ENCODE results near the gene CLIP3.

The CLIP3 gene

GRCh38 chr19:35978832-35979365 is 53.8 kb downstream of the CLIP3 start:
- no peak for DNase-seq (ENCODE audit: low read depth in 1 of 2, low spot score in 1 of 2)
- TF ChIP-seq, protein P1, sequence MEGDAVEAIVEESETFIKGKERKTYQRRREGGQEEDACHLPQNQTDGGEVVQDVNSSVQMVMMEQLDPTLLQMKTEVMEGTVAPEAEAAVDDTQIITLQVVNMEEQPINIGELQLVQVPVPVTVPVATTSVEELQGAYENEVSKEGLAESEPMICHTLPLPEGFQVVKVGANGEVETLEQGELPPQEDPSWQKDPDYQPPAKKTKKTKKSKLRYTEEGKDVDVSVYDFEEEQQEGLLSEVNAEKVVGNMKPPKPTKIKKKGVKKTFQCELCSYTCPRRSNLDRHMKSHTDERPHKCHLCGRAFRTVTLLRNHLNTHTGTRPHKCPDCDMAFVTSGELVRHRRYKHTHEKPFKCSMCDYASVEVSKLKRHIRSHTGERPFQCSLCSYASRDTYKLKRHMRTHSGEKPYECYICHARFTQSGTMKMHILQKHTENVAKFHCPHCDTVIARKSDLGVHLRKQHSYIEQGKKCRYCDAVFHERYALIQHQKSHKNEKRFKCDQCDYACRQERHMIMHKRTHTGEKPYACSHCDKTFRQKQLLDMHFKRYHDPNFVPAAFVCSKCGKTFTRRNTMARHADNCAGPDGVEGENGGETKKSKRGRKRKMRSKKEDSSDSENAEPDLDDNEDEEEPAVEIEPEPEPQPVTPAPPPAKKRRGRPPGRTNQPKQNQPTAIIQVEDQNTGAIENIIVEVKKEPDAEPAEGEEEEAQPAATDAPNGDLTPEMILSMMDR (IDR thresholded peaks at IDR 0.05; ENCODE audit: insufficient read depth, low read length): no peak
- TF ChIP-seq, protein P2, sequence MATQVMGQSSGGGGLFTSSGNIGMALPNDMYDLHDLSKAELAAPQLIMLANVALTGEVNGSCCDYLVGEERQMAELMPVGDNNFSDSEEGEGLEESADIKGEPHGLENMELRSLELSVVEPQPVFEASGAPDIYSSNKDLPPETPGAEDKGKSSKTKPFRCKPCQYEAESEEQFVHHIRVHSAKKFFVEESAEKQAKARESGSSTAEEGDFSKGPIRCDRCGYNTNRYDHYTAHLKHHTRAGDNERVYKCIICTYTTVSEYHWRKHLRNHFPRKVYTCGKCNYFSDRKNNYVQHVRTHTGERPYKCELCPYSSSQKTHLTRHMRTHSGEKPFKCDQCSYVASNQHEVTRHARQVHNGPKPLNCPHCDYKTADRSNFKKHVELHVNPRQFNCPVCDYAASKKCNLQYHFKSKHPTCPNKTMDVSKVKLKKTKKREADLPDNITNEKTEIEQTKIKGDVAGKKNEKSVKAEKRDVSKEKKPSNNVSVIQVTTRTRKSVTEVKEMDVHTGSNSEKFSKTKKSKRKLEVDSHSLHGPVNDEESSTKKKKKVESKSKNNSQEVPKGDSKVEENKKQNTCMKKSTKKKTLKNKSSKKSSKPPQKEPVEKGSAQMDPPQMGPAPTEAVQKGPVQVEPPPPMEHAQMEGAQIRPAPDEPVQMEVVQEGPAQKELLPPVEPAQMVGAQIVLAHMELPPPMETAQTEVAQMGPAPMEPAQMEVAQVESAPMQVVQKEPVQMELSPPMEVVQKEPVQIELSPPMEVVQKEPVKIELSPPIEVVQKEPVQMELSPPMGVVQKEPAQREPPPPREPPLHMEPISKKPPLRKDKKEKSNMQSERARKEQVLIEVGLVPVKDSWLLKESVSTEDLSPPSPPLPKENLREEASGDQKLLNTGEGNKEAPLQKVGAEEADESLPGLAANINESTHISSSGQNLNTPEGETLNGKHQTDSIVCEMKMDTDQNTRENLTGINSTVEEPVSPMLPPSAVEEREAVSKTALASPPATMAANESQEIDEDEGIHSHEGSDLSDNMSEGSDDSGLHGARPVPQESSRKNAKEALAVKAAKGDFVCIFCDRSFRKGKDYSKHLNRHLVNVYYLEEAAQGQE (IDR thresholded peaks at IDR 0.05; ENCODE audit: insufficient replicate concordance, low read depth): no peak
- TF ChIP-seq SPI1 (IDR thresholded peaks at IDR 0.05; ENCODE audit: borderline replicate concordance, low read depth): no peak
- H3K4me3 ChIP-seq (replicated peaks; ENCODE audit: insufficient read depth, low read length): no peak overlapping the region
- H3K27me3 ChIP-seq (ENCODE audit: insufficient read depth, poor library complexity, severe bottlenecking): no peaks in the 10 kb centered on the region
- H3K27ac ChIP-seq (replicated peaks): no peak overlapping the region

- Histone ChIP-seq H3K27me3 (ENCODE audit: insufficient read depth, poor library complexity, severe bottlenecking) (no peaks in the 10 kb centered on the region), H3K27ac (replicated peaks) (no peak overlapping the region), H3K4me3 (replicated peaks; ENCODE audit: insufficient read depth, low read length) (no peak overlapping the region)
- no peak for DNase-seq (ENCODE audit: low read depth in 1 of 2, low spot score in 1 of 2)
- no peak for TF ChIP-seq GABPA (IDR thresholded peaks at IDR 0.05; ENCODE audit: low read depth)
These were observed 54.4 kb downstream of the CLIP3 start for GRCh38 chr19:35978271-35978670.

DNA sequence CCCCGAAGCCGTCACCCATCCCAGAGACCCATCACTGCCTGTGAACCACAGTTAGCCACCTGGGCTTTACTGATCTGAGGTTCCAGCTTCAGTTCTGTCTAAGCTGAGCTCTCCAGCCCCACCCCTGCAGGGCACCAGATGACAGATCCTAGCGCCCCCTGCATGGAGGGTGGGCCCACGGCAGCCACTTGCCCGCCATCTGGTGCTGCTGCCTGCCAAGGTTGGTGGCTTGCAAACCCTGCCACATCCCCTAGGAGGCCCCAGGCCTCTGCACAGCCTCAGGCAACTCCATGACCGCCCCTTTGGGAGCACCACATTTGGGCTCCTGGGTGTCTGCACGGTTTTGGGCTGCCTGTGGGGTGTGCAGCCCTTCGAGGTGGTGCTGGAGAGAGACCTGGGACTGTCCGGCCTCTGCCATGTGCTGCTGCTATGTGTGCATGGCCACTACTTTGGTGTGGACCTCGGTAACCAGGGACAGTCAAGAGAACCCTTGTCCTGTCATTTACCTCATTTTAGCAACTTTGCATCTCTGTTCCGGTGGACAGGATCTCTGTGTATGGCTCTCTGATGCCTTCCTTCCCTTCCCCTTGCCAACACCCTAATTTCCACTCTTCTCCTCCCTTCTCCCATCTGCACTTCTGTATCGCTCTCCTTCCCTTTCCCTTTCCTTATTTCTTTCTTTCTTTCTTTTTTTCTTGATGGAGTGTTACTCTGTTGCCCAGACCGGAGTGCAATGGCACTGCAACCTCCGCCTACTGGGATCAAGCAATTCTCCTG is 55.0 kb downstream of the CLIP3 start:
- peak in 1 of 2 experiments; percentile 36 for DNase-seq (ENCODE audit: low read depth in 1 of 2, low spot score in 1 of 2)
- Histone ChIP-seq H3K27me3 (ENCODE audit: insufficient read depth, poor library complexity, severe bottlenecking) (no peaks in the 10 kb centered on the region), H3K4me3 (replicated peaks; ENCODE audit: insufficient read depth, low read length) (no peak overlapping the region), H3K27ac (replicated peaks) (no peak overlapping the region)
- no peak for TF ChIP-seq GABPA (IDR thresholded peaks at IDR 0.05; ENCODE audit: low read depth)
- TF ChIP-seq SPI1 (IDR thresholded peaks at IDR 0.05; ENCODE audit: borderline replicate concordance, low read depth): no peak
- TF ChIP-seq POLR2AphosphoS5 (IDR thresholded peaks at IDR 0.05; ENCODE audit: low read depth): no peak
- TF ChIP-seq, protein P2 (IDR thresholded peaks at IDR 0.05; ENCODE audit: insufficient replicate concordance, low read depth): no peak
- TF ChIP-seq, protein P1 (IDR thresholded peaks at IDR 0.05; ENCODE audit: insufficient read depth, low read length): no peak

GRCh38 chr19:35975608-35976214 is 57.0 kb downstream of the CLIP3 start:
- Histone ChIP-seq H3K27ac (replicated peaks) (no peak overlapping the region), H3K4me3 (replicated peaks; ENCODE audit: insufficient read depth, low read length) (no peak overlapping the region), H3K27me3 (ENCODE audit: insufficient read depth, poor library complexity, severe bottlenecking) (no peaks in the 10 kb centered on the region)
- no peak for TF ChIP-seq GABPA (IDR thresholded peaks at IDR 0.05; ENCODE audit: low read depth)
- TF ChIP-seq SPI1 (IDR thresholded peaks at IDR 0.05; ENCODE audit: borderline replicate concordance, low read depth): no peak
- TF ChIP-seq, protein P2 (IDR thresholded peaks at IDR 0.05; ENCODE audit: insufficient replicate concordance, low read depth): peak; percentile 99
- DNase-seq (ENCODE audit: low read depth in 1 of 2, low spot score in 1 of 2): no peak
